Activated CD4-positive, alpha-beta memory T cell treated with anti-CD3 and anti-CD28 coated beads for 36 hours (primary cell): ENCODE results near the gene PPP4R1. TPM values are rescaled to one million over a fixed set of nuclear protein-coding genes. Genes with fewer than 3 reads are reported as not detected.

Source experiments
- CTCF ChIA-PET: fragments of 350-600 bp; sonication (Branson Sonifier 250); formaldehyde crosslinking; loops from one replicate; lab custom pipeline; 2021; ENCODE audit warnings: antibody characterized with exemption, inconsistent platforms; lab: Charles Lee
- POLR2A ChIA-PET: fragments of 350-600 bp; sonication (Branson Sonifier 250); formaldehyde crosslinking; loops from one replicate; lab custom pipeline; 2021; ENCODE audit warnings: antibody characterized with exemption; lab: Charles Lee
- DNase-seq: peaks from one replicate; pipeline ENCODE4 v3.0.0-alpha.2; 2020
- H3K27ac Mint-ChIP-seq: one replicate; pipeline ENCODE4 v1.8.0; 2021; ENCODE audit warnings: mixed read lengths
- H3K27me3 Mint-ChIP-seq: one replicate; pipeline ENCODE4 v1.8.0; 2021; ENCODE audit warnings: mixed read lengths
- H3K36me3 Mint-ChIP-seq: one replicate; pipeline ENCODE4 v1.8.0; 2021; ENCODE audit warnings: mixed read lengths
- H3K4me1 Mint-ChIP-seq: one replicate; pipeline ENCODE4 v1.8.0; 2021; ENCODE audit warnings: low read depth, mixed read lengths
- H3K4me3 Mint-ChIP-seq: one replicate; pipeline ENCODE4 v1.8.0; 2021; ENCODE audit warnings: mild to moderate bottlenecking, mixed read lengths
- H3K9me3 Mint-ChIP-seq: one replicate; pipeline ENCODE4 v1.8.0; 2021; ENCODE audit warnings: mixed read lengths
- intact Hi-C: fragments of 100-400 bp; cut with micrococcal nuclease; formaldehyde crosslinking; loops from one replicate; pipeline ENCODE4 v1.15.1; 2023
- total RNA-seq, 2 experiments: library from RNA; stranded (reverse); gene quantifications; one replicate each; pipeline ENCODE4 v1.2.3, GENCODE V29; 2021

The PPP4R1 gene
- total RNA-seq, 2 experiments from 2014 or later: 39.3 to 44.5 TPM

- H3K9me3 Mint-ChIP-seq: peaks cover 5% of the 10 kb centered on the region
- H3K27ac Mint-ChIP-seq: no peak overlapping the region
- H3K4me3 Mint-ChIP-seq: no peak overlapping the region
- no peaks in the 10 kb centered on the region for H3K27me3 Mint-ChIP-seq
- DNase-seq: no peak
- ChIA-PET CTCF (no interaction called here), POLR2A (no interaction called here)
- H3K36me3 Mint-ChIP-seq: peaks cover 57% of the 10 kb centered on the region
- intact Hi-C loops: no loop called here
- no peaks in the 10 kb centered on the region for H3K4me1 Mint-ChIP-seq
Observed at GRCh38 chr18:9557250-9557943, 57.0 kb downstream of the PPP4R1 start.

- H3K27ac Mint-ChIP-seq: no peak overlapping the region
- H3K27me3 Mint-ChIP-seq: no peaks in the 10 kb centered on the region
- H3K4me1 Mint-ChIP-seq: no peaks in the 10 kb centered on the region
- H3K36me3 Mint-ChIP-seq: peaks cover 56% of the 10 kb centered on the region
- ChIA-PET POLR2A (no interaction called here), CTCF (no interaction called here)
- H3K4me3 Mint-ChIP-seq: no peak overlapping the region
- intact Hi-C loops: no loop called here
- H3K9me3 Mint-ChIP-seq: peaks cover 5% of the 10 kb centered on the region
- no peak for DNase-seq
Observed at GRCh38 chr18:9552616-9553015, 61.7 kb downstream of the PPP4R1 start.

GRCh38 chr18:9552191-9552590 is 62.2 kb downstream of the PPP4R1 start:
- Mint-ChIP-seq H3K27ac (no peak overlapping the region), H3K36me3 (peaks cover 57% of the 10 kb centered on the region), H3K9me3 (peaks cover 5% of the 10 kb centered on the region), H3K4me1 (no peaks in the 10 kb centered on the region), H3K4me3 (no peak overlapping the region), H3K27me3 (no peaks in the 10 kb centered on the region)
- intact Hi-C loops: no loop called here
- ChIA-PET CTCF (no interaction called here), POLR2A (no interaction called here)
- no peak for DNase-seq

- CTCF ChIA-PET: no interaction called here
- peaks cover 5% of the 10 kb centered on the region for H3K9me3 Mint-ChIP-seq
- H3K4me3 Mint-ChIP-seq: no peak overlapping the region
- DNase-seq: no peak
- POLR2A ChIA-PET: no interaction called here
- no peak overlapping the region for H3K27ac Mint-ChIP-seq
- intact Hi-C loops: no loop called here
- no peaks in the 10 kb centered on the region for H3K27me3 Mint-ChIP-seq
- H3K36me3 Mint-ChIP-seq: peaks cover 52% of the 10 kb centered on the region
- H3K4me1 Mint-ChIP-seq: no peaks in the 10 kb centered on the region
Observed at GRCh38 chr18:9550429-9550828, 63.9 kb downstream of the PPP4R1 start.

- intact Hi-C loops: no loop called here
- Mint-ChIP-seq H3K4me3 (no peak overlapping the region), H3K4me1 (no peaks in the 10 kb centered on the region), H3K36me3 (peaks cover 48% of the 10 kb centered on the region), H3K27ac (no peak overlapping the region), H3K9me3 (peaks cover 5% of the 10 kb centered on the region), H3K27me3 (no peaks in the 10 kb centered on the region)
- DNase-seq: no peak
- ChIA-PET POLR2A (no interaction called here), CTCF (no interaction called here)
Observed at GRCh38 chr18:9549405-9549804, 65.0 kb downstream of the PPP4R1 start.

- H3K4me3 Mint-ChIP-seq: no peak overlapping the region
- intact Hi-C loops: no loop called here
- peaks cover 35% of the 10 kb centered on the region for H3K36me3 Mint-ChIP-seq
- ChIA-PET CTCF (no interaction called here), POLR2A (no interaction called here)
- DNase-seq: no peak
- no peaks in the 10 kb centered on the region for H3K4me1 Mint-ChIP-seq
- no peaks in the 10 kb centered on the region for H3K27me3 Mint-ChIP-seq
- peaks cover 3% of the 10 kb centered on the region for H3K9me3 Mint-ChIP-seq
- no peak overlapping the region for H3K27ac Mint-ChIP-seq
Observed at GRCh38 chr18:9547782-9548181, 66.6 kb downstream of the PPP4R1 start.

GRCh38 chr18:9546468-9546867 is 67.9 kb downstream of the PPP4R1 start:
- intact Hi-C loops: no loop called here
- CTCF ChIA-PET: interaction anchor here (0.6 kb wide), 1 partner anchor 176 kb away, joined by 3 read pairs; no protein-coding TSS in a partner anchor
- H3K27ac Mint-ChIP-seq: no peak overlapping the region
- H3K36me3 Mint-ChIP-seq: peaks cover 26% of the 10 kb centered on the region
- DNase-seq: no peak
- H3K9me3 Mint-ChIP-seq: no peaks in the 10 kb centered on the region
- POLR2A ChIA-PET: no interaction called here
- H3K27me3 Mint-ChIP-seq: no peaks in the 10 kb centered on the region
- H3K4me3 Mint-ChIP-seq: no peak overlapping the region
- no peaks in the 10 kb centered on the region for H3K4me1 Mint-ChIP-seq

GRCh38 chr18:9545029-9545428 is 69.3 kb downstream of the PPP4R1 start:
- Mint-ChIP-seq H3K27me3 (no peaks in the 10 kb centered on the region), H3K27ac (no peak overlapping the region), H3K4me1 (no peaks in the 10 kb centered on the region), H3K4me3 (no peak overlapping the region), H3K9me3 (no peaks in the 10 kb centered on the region), H3K36me3 (peaks cover 25% of the 10 kb centered on the region)
- intact Hi-C loops: no loop called here
- no peak for DNase-seq
- POLR2A ChIA-PET: interaction anchor here (0.5 kb wide), 1 partner anchor 55 kb away, joined by 3 read pairs; no protein-coding TSS in a partner anchor
- CTCF ChIA-PET: interaction anchor here (0.7 to 1.2 kb wide), 2 partner anchors 28 to 350 kb away, joined by 3 to 5 read pairs; no protein-coding TSS in a partner anchor

GRCh38 chr18:9542924-9543323 is 71.4 kb downstream of the PPP4R1 start:
- ChIA-PET POLR2A (interaction anchor here (0.7 kb wide), 1 partner anchor 476 kb away, joined by 3 read pairs; no protein-coding TSS in a partner anchor), CTCF (no interaction called here)
- H3K36me3 Mint-ChIP-seq: peaks cover 19% of the 10 kb centered on the region
- intact Hi-C loops: no loop called here
- DNase-seq: no peak
- no peak overlapping the region for H3K4me3 Mint-ChIP-seq
- no peaks in the 10 kb centered on the region for H3K27me3 Mint-ChIP-seq
- H3K27ac Mint-ChIP-seq: no peak overlapping the region
- no peaks in the 10 kb centered on the region for H3K4me1 Mint-ChIP-seq
- no peaks in the 10 kb centered on the region for H3K9me3 Mint-ChIP-seq

GRCh38 chr18:9539938-9540337 is 74.4 kb downstream of the PPP4R1 start:
- no peak overlapping the region for H3K4me3 Mint-ChIP-seq
- H3K27ac Mint-ChIP-seq: no peak overlapping the region
- intact Hi-C loops: no loop called here
- H3K4me1 Mint-ChIP-seq: no peaks in the 10 kb centered on the region
- no peaks in the 10 kb centered on the region for H3K9me3 Mint-ChIP-seq
- ChIA-PET CTCF (no interaction called here), POLR2A (no interaction called here)
- peaks cover 19% of the 10 kb centered on the region for H3K36me3 Mint-ChIP-seq
- H3K27me3 Mint-ChIP-seq: no peaks in the 10 kb centered on the region
- DNase-seq: no peak

- intact Hi-C loops: no loop called here
- H3K27me3 Mint-ChIP-seq: no peaks in the 10 kb centered on the region
- CTCF ChIA-PET: no interaction called here
- H3K4me1 Mint-ChIP-seq: no peaks in the 10 kb centered on the region
- H3K9me3 Mint-ChIP-seq: no peaks in the 10 kb centered on the region
- H3K36me3 Mint-ChIP-seq: peaks cover 19% of the 10 kb centered on the region
- H3K27ac Mint-ChIP-seq: no peak overlapping the region
- DNase-seq: no peak
- POLR2A ChIA-PET: no interaction called here
- H3K4me3 Mint-ChIP-seq: no peak overlapping the region
Observed at GRCh38 chr18:9539283-9539682, 75.1 kb downstream of the PPP4R1 start.

GRCh38 chr18:9537677-9538076 is 76.7 kb downstream of the PPP4R1 start:
- H3K27ac Mint-ChIP-seq: no peak overlapping the region
- H3K4me1 Mint-ChIP-seq: no peaks in the 10 kb centered on the region
- intact Hi-C loops: no loop called here
- CTCF ChIA-PET: no interaction called here
- no peak overlapping the region for H3K4me3 Mint-ChIP-seq
- POLR2A ChIA-PET: no interaction called here
- H3K36me3 Mint-ChIP-seq: peaks cover 24% of the 10 kb centered on the region
- H3K27me3 Mint-ChIP-seq: no peaks in the 10 kb centered on the region
- no peak for DNase-seq
- H3K9me3 Mint-ChIP-seq: no peaks in the 10 kb centered on the region
